PC-3 (cell line): ENCODE results near the gene MRRF.

ENCODE experiments used
- CTCF ChIP-seq: fragments of 300-600 bp; sonication (generic); conservative IDR thresholded peaks from 2 replicates; pipeline ENCODE4 v1.5.1; 2017; ENCODE audit warnings: antibody characterized with exemption, low read depth, mild to moderate bottlenecking, low read length
- EZH2 ChIP-seq: fragments of 300-600 bp; sonication (generic); IDR thresholded peaks from one replicate; pipeline ENCODE4 v1.6.1; 2017; ENCODE audit warnings: antibody characterized with exemption, mild to moderate bottlenecking, low read length; ENCODE audit not compliant: unreplicated experiment
- EZH2phosphoT487 ChIP-seq: fragments of 300-600 bp; sonication (generic); IDR thresholded peaks from 2 replicates; pipeline ENCODE4 v1.6.1; 2018; ENCODE audit warnings: mild to moderate bottlenecking, antibody characterized with exemption, low read length, borderline replicate concordance

GRCh38 chr9:122220673-122221182 is 44.0 kb upstream of the MRRF start:
- TF ChIP-seq CTCF = no peak
- no peak for TF ChIP-seq EZH2phosphoT487
- no peak for TF ChIP-seq EZH2
